K562 (cell line): ENCODE data around the gene HYAL3. TPM values are rescaled to one million over a fixed set of nuclear protein-coding genes. Genes with fewer than 3 reads are reported as not detected.

Experiments
- JUND ChIP-seq, 2 experiments: IDR thresholded peaks; 2 replicates in 1 of 2; 3 replicates in 1 of 2; pipeline ENCODE4 v1.6.1; 2011; ENCODE audit warnings: borderline replicate concordance in 2 of 2, low read depth in 2 of 2, low read length in 2 of 2, improper control_type of control experiment in 1 of 2, missing biosample characterization in 1 of 2, missing genetic modification characterization in 1 of 2, missing genetic modification reagents in 1 of 2
- MCM2 ChIP-seq: fragments of 450-650 bp; IDR thresholded peaks from 2 replicates; pipeline ENCODE4 v1.6.1; 2017; ENCODE audit warnings: low read depth, mild to moderate bottlenecking
- MYBL2 ChIP-seq, 2 experiments: fragments of 450-650 bp in 1 of 2; sonication (generic) in 1 of 2; formaldehyde crosslinking in 1 of 2; IDR thresholded peaks; 2 replicates each; pipeline versions ENCODE4 v1.6.1 to v1.8.1; 2017 to 2022; ENCODE audit warnings: borderline replicate concordance in 1 of 2, inconsistent platforms in 1 of 2, low read depth in 1 of 2, mild to moderate bottlenecking in 1 of 2, missing genetic modification reagents in 1 of 2, moderate library complexity in 1 of 2
- PHF8 ChIP-seq: fragments of 200-600 bp; sonication (generic); IDR thresholded peaks from 2 replicates; pipeline ENCODE4 v1.6.1; 2012; ENCODE audit warnings: mixed run types, mild to moderate bottlenecking, inconsistent platforms, low read length, moderate library complexity, borderline replicate concordance
- POLR2A ChIP-seq: fragments of 450-650 bp; conservative IDR thresholded peaks from 2 replicates; pipeline ENCODE4 v1.6.1; 2016
- RAD21 ChIP-seq, 2 experiments: fragments of 250-450 bp in 1 of 2; fragments of 450-650 bp in 1 of 2; sonication (Bioruptor Pico) in 1 of 2; formaldehyde crosslinking in 1 of 2; IDR thresholded peaks in 1 of 2; conservative IDR thresholded peaks in 1 of 2; 2 replicates each; pipeline versions ENCODE4 v1.4.0 to v1.8.0; 2020 to 2022; ENCODE audit warnings: mild to moderate bottlenecking in 2 of 2, moderate library complexity in 1 of 2
- RCOR1 ChIP-seq, 2 experiments: IDR thresholded peaks; 2 replicates each; pipeline ENCODE4 v1.6.1; 2012; ENCODE audit warnings: low read depth in 2 of 2, low read length in 2 of 2, borderline replicate concordance in 1 of 2, improper control_type of control experiment in 1 of 2
- REST ChIP-seq, 2 experiments: fragments of 450-650 bp; formaldehyde crosslinking in 1 of 2; IDR thresholded peaks; 2 replicates each; pipeline versions ENCODE4 v1.4.0 to v1.6.1; 2014 to 2020; ENCODE audit warnings: mild to moderate bottlenecking in 2 of 2, borderline replicate concordance in 1 of 2, low read depth in 1 of 2
- polyA plus RNA-seq, 8 experiments: library from polyadenylated mRNA; depleted of rRNA in 4 of 8; stranded (reverse) in 5 of 8; unstranded in 3 of 8; fragments of >200 nt; fragmentation: Nextera tagmentation in 2 of 8; fragmentation: Illumina TruSeq in 1 of 8; extraction: Ambion mirVana in 2 of 8; extraction: Trizol in 1 of 8; gene quantifications; 2 replicates each; pipeline versions ENCODE4 v1.2.1 to v1.2.3, GENCODE V29; 2011 to 2014; ENCODE audit warnings: inconsistent platforms in 1 of 8, missing spikeins in 1 of 8
- total RNA-seq, 7 experiments: library from RNA; depleted of rRNA in 6 of 7; stranded (reverse); fragments of >200 nt in 6 of 7; fragmentation: Illumina TruSeq in 2 of 7; extraction: Trizol in 2 of 7; gene quantifications; 2 replicates each; pipeline versions ENCODE4 v1.2.1 to v1.2.3, GENCODE V29; 2011 to 2021; ENCODE audit warnings: low replicate concordance in 1 of 7
- TF ChIP-seq, protein P1 (sequence below): fragments of 250-450 bp; sonication (Bioruptor Pico); IDR thresholded peaks from 2 replicates; pipeline ENCODE4 v1.4.0; 2020; ENCODE audit warnings: mild to moderate bottlenecking, moderate library complexity
- TF ChIP-seq, protein P2 (sequence below), 3 experiments: fragments of 200-800 bp in 1 of 3; fragments of 250-450 bp in 1 of 3; fragments of 450-650 bp in 1 of 3; sonication (Bioruptor Pico) in 1 of 3; sonication (Bioruptor generic) in 1 of 3; formaldehyde crosslinking in 1 of 3; IDR thresholded peaks; 2 replicates each; pipeline versions ENCODE4 v1.6.1 to v1.8.0; 2016 to 2022; ENCODE audit warnings: mild to moderate bottlenecking in 2 of 3, missing genetic modification characterization in 2 of 3, missing compliant biosample characterization in 1 of 3, moderate library complexity in 1 of 3

Gene HYAL3
- total and polyA plus RNA-seq, 9 of the 15 experiments (the other 6 are each of a cell fraction or from before 2014, with no cell fraction given): 0.38 to 9.1 (median 6.8) TPM

GRCh38 chr3:50272911-50273688 lies 26.1 kb downstream of the HYAL3 start (continued):
- TF ChIP-seq, protein P1, sequence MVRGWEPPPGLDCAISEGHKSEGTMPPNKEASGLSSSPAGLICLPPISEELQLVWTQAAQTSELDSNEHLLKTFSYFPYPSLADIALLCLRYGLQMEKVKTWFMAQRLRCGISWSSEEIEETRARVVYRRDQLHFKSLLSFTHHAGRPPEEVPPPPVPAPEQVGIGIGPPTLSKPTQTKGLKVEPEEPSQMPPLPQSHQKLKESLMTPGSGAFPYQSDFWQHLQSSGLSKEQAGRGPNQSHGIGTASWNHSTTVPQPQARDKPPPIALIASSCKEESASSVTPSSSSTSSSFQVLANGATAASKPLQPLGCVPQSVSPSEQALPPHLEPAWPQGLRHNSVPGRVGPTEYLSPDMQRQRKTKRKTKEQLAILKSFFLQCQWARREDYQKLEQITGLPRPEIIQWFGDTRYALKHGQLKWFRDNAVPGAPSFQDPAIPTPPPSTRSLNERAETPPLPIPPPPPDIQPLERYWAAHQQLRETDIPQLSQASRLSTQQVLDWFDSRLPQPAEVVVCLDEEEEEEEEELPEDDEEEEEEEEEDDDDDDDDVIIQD: no peak
- TF ChIP-seq PHF8 (peak; percentile 15; the same call in 1 of the 2 replicates), JUND (IDR thresholded peaks at IDR 0.05; ENCODE audit: borderline replicate concordance, low read depth, low read length) (peak; percentile 51), JUND (tag; IDR thresholded peaks at IDR 0.05; ENCODE audit: borderline replicate concordance, low read depth, low read length) (peak; percentile 50; the same call in 1 of the 3 replicates), REST (IDR thresholded peaks at IDR 0.05; ENCODE audit: borderline replicate concordance) (peak; percentile 93), REST (CRISPR knock-in tag; IDR thresholded peaks at IDR 0.05; ENCODE audit: low read depth) (no peak), MCM2 (no peak), RCOR1 (IDR thresholded peaks at IDR 0.05; ENCODE audit: borderline replicate concordance in 1 of 2, low read depth in 2 of 2, low read length in 2 of 2) (0 out of 4 replicates have a peak, but pooled peaks of 1 of the 2 experiments have one; percentile 12), POLR2A (no peak), RAD21 (CRISPR knock-in tag; conservative IDR thresholded peaks at IDR 0.05 in 1 of 2, IDR thresholded peaks at IDR 0.05 in 1 of 2) (peak; percentile 97 to 98), MYBL2 (IDR thresholded peaks at IDR 0.05; ENCODE audit: low read depth) (no peak), MYBL2 (CRISPR knock-in tag; IDR thresholded peaks at IDR 0.05; ENCODE audit: borderline replicate concordance) (no peak)
- TF ChIP-seq, protein P2, sequence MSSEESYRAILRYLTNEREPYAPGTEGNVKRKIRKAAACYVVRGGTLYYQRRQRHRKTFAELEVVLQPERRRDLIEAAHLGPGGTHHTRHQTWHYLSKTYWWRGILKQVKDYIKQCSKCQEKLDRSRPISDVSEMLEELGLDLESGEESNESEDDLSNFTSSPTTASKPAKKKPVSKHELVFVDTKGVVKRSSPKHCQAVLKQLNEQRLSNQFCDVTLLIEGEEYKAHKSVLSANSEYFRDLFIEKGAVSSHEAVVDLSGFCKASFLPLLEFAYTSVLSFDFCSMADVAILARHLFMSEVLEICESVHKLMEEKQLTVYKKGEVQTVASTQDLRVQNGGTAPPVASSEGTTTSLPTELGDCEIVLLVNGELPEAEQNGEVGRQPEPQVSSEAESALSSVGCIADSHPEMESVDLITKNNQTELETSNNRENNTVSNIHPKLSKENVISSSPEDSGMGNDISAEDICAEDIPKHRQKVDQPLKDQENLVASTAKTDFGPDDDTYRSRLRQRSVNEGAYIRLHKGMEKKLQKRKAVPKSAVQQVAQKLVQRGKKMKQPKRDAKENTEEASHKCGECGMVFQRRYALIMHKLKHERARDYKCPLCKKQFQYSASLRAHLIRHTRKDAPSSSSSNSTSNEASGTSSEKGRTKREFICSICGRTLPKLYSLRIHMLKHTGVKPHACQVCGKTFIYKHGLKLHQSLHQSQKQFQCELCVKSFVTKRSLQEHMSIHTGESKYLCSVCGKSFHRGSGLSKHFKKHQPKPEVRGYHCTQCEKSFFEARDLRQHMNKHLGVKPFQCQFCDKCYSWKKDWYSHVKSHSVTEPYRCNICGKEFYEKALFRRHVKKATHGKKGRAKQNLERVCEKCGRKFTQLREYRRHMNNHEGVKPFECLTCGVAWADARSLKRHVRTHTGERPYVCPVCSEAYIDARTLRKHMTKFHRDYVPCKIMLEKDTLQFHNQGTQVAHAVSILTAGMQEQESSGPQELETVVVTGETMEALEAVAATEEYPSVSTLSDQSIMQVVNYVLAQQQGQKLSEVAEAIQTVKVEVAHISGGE (CRISPR knock-in tag; IDR thresholded peaks at IDR 0.05): 0 out of 6 replicates have a peak, but pooled peaks of 1 of the 3 experiments have one; percentile 29
